B cell (primary cell): Measurements from ENCODE around the gene ZNHIT1. TPM values are rescaled to one million over a fixed set of nuclear protein-coding genes. Genes with fewer than 3 reads are reported as not detected.

Source experiments
- ATAC-seq: fragments of 200-7000 bp; cut with Tn5 transposase; one replicate; pipeline ENCODE4 v1.10.0; 2021; ENCODE audit warnings: low read depth, mild to moderate bottlenecking, moderate number of reproducible peaks, moderate library complexity
- CTCF ChIA-PET: fragments of 350-600 bp; sonication (Branson Sonifier 250); formaldehyde crosslinking; loops from one replicate; lab custom pipeline; 2021; ENCODE audit warnings: antibody characterized with exemption, inconsistent platforms; lab: Charles Lee
- POLR2A ChIA-PET: fragments of 350-600 bp; sonication (Branson Sonifier 250); formaldehyde crosslinking; loops from one replicate; lab custom pipeline; 2021; ENCODE audit warnings: antibody characterized with exemption; lab: Charles Lee
- DNase-seq: peaks from one replicate; pipeline ENCODE4 v3.0.0; 2013
- H2AFZ ChIP-seq: 2 replicates; pipeline ENCODE4 v1.6.1; 2012; ENCODE audit warnings: mild to moderate bottlenecking, low read depth, low read length; ENCODE audit not compliant: insufficient read depth, poor library complexity, severe bottlenecking
- H3K27ac ChIP-seq, 2 donors: 1 replicate in 1 of 2; 2 replicates in 1 of 2; pipeline ENCODE4 v1.5.1; 2012 to 2013; ENCODE audit warnings: low read length in 2 of 2, mild to moderate bottlenecking in 2 of 2, moderate library complexity in 1 of 2
- H3K27me3 ChIP-seq, 4 experiments: fragments of 200-600 bp in 1 of 4; sonication (generic) in 1 of 4; replicated peaks in 1 of 4; 1 replicate in 2 of 4; 2 replicates in 2 of 4; pipeline versions ENCODE4 v1.6.1 to v1.7.0; 2013 to 2016; ENCODE audit warnings: low read length in 3 of 4, mild to moderate bottlenecking in 2 of 4, mixed read lengths in 1 of 4, moderate library complexity in 1 of 4; ENCODE audit not compliant: insufficient read depth in 4 of 4, control insufficient read depth in 3 of 4; ENCODE audit errors: control extremely low read depth in 1 of 4
- H3K36me3 ChIP-seq, 2 experiments: replicated peaks in 1 of 2; 1 replicate in 1 of 2; 2 replicates in 1 of 2; pipeline versions ENCODE4 v1.6.1 to v1.7.1; 2013; ENCODE audit warnings: low read length in 1 of 2; ENCODE audit not compliant: insufficient read depth in 2 of 2, control insufficient read depth in 1 of 2; ENCODE audit errors: control extremely low read depth in 1 of 2, extremely low read depth in 1 of 2
- H3K4me1 ChIP-seq, 2 donors: fragments of 200-600 bp in 1 of 2; sonication (generic) in 1 of 2; 1 replicate in 1 of 2; 2 replicates in 1 of 2; pipeline versions ENCODE4 v1.5.1 to v1.6.1; 2013 to 2017; ENCODE audit warnings: low read length in 2 of 2; ENCODE audit not compliant: control insufficient read depth in 2 of 2, insufficient read depth in 2 of 2
- H3K4me2 ChIP-seq: replicated peaks from 2 replicates; pipeline ENCODE3; 2012; ENCODE audit warnings: mild to moderate bottlenecking, low read depth, low read length; ENCODE audit not compliant: poor library complexity, severe bottlenecking
- H3K4me3 ChIP-seq, 5 experiments: fragments of 200-600 bp in 1 of 5; sonication (generic) in 1 of 5; 1 replicate in 3 of 5; 2 replicates in 2 of 5; pipeline versions ENCODE4 v1.5.1 to v1.7.0; 2011 to 2016; ENCODE audit warnings: low read length in 4 of 5, mild to moderate bottlenecking in 4 of 5, low read depth in 2 of 5, control low read depth in 1 of 5, moderate library complexity in 1 of 5; ENCODE audit not compliant: insufficient read depth in 1 of 5; ENCODE audit errors: control extremely low read depth in 1 of 5, extremely low read depth in 1 of 5
- H3K79me2 ChIP-seq: fragments of 200-600 bp; sonication (generic); one replicate; pipeline ENCODE4 v1.6.0; 2016; ENCODE audit warnings: low read length; ENCODE audit not compliant: control insufficient read depth, insufficient read depth
- H3K9ac ChIP-seq: fragments of 200-600 bp; sonication (generic); 2 replicates; pipeline ENCODE4 v1.6.1; 2017; ENCODE audit warnings: mild to moderate bottlenecking, low read length, moderate library complexity
- H3K9me3 ChIP-seq, 3 donors: one replicate each; pipeline versions ENCODE4 v1.6.1 to v1.7.1; 2013; ENCODE audit warnings: low read length in 2 of 3; ENCODE audit not compliant: control insufficient read depth in 2 of 3, insufficient read depth in 1 of 3; ENCODE audit errors: control extremely low read depth in 1 of 3
- H4K20me1 ChIP-seq: 2 replicates; pipeline ENCODE4 v1.6.0; 2012; ENCODE audit warnings: mild to moderate bottlenecking, low read length; ENCODE audit not compliant: insufficient read depth, control insufficient read depth, poor library complexity, severe bottlenecking
- H3K27ac Mint-ChIP-seq: one replicate; pipeline ENCODE4 v1.8.0; 2021; ENCODE audit warnings: mixed read lengths
- H3K27me3 Mint-ChIP-seq: one replicate; pipeline ENCODE4 v1.8.0; 2021; ENCODE audit warnings: mixed read lengths
- H3K4me1 Mint-ChIP-seq: one replicate; pipeline ENCODE4 v1.8.0; 2021; ENCODE audit warnings: mixed read lengths
- H3K4me3 Mint-ChIP-seq: one replicate; pipeline ENCODE4 v1.8.0; 2021; ENCODE audit warnings: mixed read lengths
- H3K9me3 Mint-ChIP-seq: one replicate; pipeline ENCODE4 v1.8.0; 2022; ENCODE audit warnings: mixed read lengths; ENCODE audit not compliant: insufficient read depth
- CTCF ChIP-seq: fragments of 200-600 bp; IDR thresholded peaks from one replicate; pipeline ENCODE4 v1.8.0; 2022; ENCODE audit warnings: antibody characterized with exemption, mild to moderate bottlenecking
- EZH2 ChIP-seq: IDR thresholded peaks from 2 replicates; pipeline ENCODE4 v1.6.1; 2012; ENCODE audit warnings: borderline replicate concordance, low read depth, mild to moderate bottlenecking, moderate library complexity, low read length; ENCODE audit not compliant: insufficient read depth, poor library complexity, severe bottlenecking
- WGBS: methylation state at CpG from one replicate; pipeline ENCODE4 v1.1.5; 2013; ENCODE audit warnings: missing lambda C conversion rate; ENCODE audit not compliant: insufficient coverage; 5-methylcytosine and 5-hydroxymethylcytosine counted together
- intact Hi-C: fragments of 100-400 bp; cut with micrococcal nuclease; formaldehyde crosslinking; loops from one replicate; pipeline ENCODE4 v1.10.0; 2022
- polyA plus RNA-seq: library from polyadenylated mRNA; depleted of rRNA; stranded (reverse); fragments of >200 nt; gene quantifications from 2 replicates; pipeline ENCODE4 v1.2.3, GENCODE V29; 2012
- total RNA-seq, 2 donors: library from RNA; stranded (reverse); fragments of 120-200 nt in 1 of 2; gene quantifications; 1 replicate in 1 of 2; 2 replicates in 1 of 2; pipeline versions ENCODE4 v1.2.3 to v1.2.4, GENCODE V29; 2013 to 2022

ZNHIT1 gene
- total and polyA plus RNA-seq, 2 donors (not counting 1 experiment from before 2014, with no cell fraction given), result 28.5 to 37.3 TPM

- POLR2A ChIA-PET, result no interaction called here
- H3K4me3 Mint-ChIP-seq, result no peak overlapping the region
These were observed 40.3 kb upstream of the ZNHIT1 start for GRCh38 chr7:101177644-101178043.

More at GRCh38 chr7:101177644-101178043, 40.3 kb upstream of the ZNHIT1 start:
- H2AFZ ChIP-seq, result no peak overlapping the region
- H3K9me3 ChIP-seq, result peaks cover 0 to 21% (median 1%) of the 10 kb centered on the region in 3 donors
- peaks cover 0 to 91% (median 58%) of the 10 kb centered on the region in 4 experiments for H3K27me3 ChIP-seq
- H3K79me2 ChIP-seq, result no peaks in the 10 kb centered on the region
- ATAC-seq (no peak), DNase-seq (no peak)
- no peak overlapping the region for H3K4me3 ChIP-seq
- CTCF ChIA-PET, result interaction anchor here (3.2 kb wide), 1 partner anchor 15 kb away, joined by 13 read pairs; no protein-coding TSS in a partner anchor
- intact Hi-C loops, result no loop called here
- no peaks in the 10 kb centered on the region for H3K9me3 Mint-ChIP-seq
- no peak overlapping the region for H3K9ac ChIP-seq
- H3K27ac Mint-ChIP-seq, result no peak overlapping the region
- no peaks in the 10 kb centered on the region for H4K20me1 ChIP-seq
- no peak overlapping the region for H3K27ac ChIP-seq
- H3K4me2 ChIP-seq, result no peak overlapping the region
- H3K27me3 Mint-ChIP-seq, result peaks cover 73% of the 10 kb centered on the region
- no peaks in the 10 kb centered on the region for H3K36me3 ChIP-seq
- 82% methylated on average over 1 of the region's 2 CpGs for WGBS
- peaks cover 33% of the 10 kb centered on the region for H3K4me1 Mint-ChIP-seq
- peaks cover 37 to 38% of the 10 kb centered on the region in 2 donors for H3K4me1 ChIP-seq
- no peak for TF ChIP-seq EZH2
- TF ChIP-seq CTCF, result no peak
